ENCODE data around the gene RAB7B.

DNA sequence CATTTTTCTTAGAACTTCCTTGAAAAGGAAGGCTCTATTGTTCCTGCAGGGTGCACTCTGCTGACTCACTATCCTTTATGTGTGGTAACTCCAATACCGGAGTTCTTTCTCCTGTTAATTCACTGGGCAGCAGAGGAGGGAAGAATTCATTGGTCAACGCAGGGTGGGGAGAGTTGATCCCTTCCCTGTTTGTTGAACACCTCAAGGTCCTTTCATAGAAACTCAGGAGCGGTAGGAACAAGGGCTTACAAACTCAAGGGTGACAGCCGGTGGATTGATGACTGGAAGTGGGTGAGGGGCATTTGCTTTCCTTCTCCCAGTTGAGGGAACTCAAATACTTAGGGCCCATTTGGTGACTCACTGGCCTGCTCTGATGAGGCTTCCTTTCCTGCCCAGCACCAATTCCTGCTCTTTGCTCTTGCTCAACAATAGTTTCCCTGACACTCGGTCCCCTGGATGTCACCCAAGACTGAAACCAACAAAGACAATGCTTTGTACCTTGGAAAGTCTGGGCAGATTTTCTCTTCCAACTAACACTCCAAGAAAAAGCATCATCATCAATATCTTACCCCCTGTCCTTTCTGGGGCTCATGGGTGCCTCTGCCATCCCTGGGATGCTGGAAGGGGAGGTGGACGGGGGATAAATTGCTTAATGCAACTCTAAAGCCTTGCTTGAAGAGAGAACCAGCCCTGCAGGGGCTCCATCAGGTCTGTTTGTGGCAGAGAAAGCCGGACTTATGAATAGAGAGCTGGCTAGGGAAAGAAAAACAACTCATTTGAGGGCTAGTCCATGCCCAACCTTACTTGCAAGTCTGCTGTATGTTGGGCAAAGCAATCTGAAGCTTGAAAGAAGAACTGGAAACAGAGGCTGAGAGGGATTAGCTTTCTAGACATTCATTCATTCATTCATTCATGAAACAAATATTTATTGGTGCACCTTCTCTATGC is 69.2 kb downstream of the RAB7B start:
- TF ChIP-seq, protein P1, sequence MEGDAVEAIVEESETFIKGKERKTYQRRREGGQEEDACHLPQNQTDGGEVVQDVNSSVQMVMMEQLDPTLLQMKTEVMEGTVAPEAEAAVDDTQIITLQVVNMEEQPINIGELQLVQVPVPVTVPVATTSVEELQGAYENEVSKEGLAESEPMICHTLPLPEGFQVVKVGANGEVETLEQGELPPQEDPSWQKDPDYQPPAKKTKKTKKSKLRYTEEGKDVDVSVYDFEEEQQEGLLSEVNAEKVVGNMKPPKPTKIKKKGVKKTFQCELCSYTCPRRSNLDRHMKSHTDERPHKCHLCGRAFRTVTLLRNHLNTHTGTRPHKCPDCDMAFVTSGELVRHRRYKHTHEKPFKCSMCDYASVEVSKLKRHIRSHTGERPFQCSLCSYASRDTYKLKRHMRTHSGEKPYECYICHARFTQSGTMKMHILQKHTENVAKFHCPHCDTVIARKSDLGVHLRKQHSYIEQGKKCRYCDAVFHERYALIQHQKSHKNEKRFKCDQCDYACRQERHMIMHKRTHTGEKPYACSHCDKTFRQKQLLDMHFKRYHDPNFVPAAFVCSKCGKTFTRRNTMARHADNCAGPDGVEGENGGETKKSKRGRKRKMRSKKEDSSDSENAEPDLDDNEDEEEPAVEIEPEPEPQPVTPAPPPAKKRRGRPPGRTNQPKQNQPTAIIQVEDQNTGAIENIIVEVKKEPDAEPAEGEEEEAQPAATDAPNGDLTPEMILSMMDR (IDR thresholded peaks at IDR 0.05 in 4 of 5, conservative IDR thresholded peaks at IDR 0.05 in 1 of 5): no peak
- TF ChIP-seq POLR2A (IDR thresholded peaks at IDR 0.05): no peak
